HEK293 (cell line): Measurements from ENCODE around the gene CNST.
"Not testable (repeated sequence)": the region's sequence is repeated elsewhere in the genome, so short reads cannot be mapped to it uniquely, and the experiment has no call there.

ENCODE experiments used
- ATF2 ChIP-seq: fragments of 450-650 bp; formaldehyde crosslinking; IDR thresholded peaks from 2 replicates; pipeline ENCODE4 v1.5.1; 2016; ENCODE audit warnings: missing biosample characterization, missing genetic modification characterization, low read depth
- CTCF ChIP-seq: fragments of 450-650 bp; formaldehyde crosslinking; IDR thresholded peaks from 2 replicates; pipeline ENCODE4 v1.5.1; 2016; ENCODE audit warnings: missing biosample characterization, missing genetic modification characterization
- PRDM1 ChIP-seq: fragments of 450-650 bp; formaldehyde crosslinking; IDR thresholded peaks from 2 replicates; pipeline ENCODE4; 2016; ENCODE audit warnings: missing biosample characterization, missing genetic modification characterization
- PRDM4 ChIP-seq: fragments of 450-650 bp; formaldehyde crosslinking; IDR thresholded peaks from 2 replicates; pipeline ENCODE4 v1.5.1; 2017; ENCODE audit warnings: missing biosample characterization, missing genetic modification characterization
- REST ChIP-seq: fragments of 450-650 bp; formaldehyde crosslinking; IDR thresholded peaks from 2 replicates; pipeline ENCODE4 v1.5.1; 2016; ENCODE audit warnings: missing biosample characterization, missing genetic modification characterization
- TSHZ1 ChIP-seq: fragments of 450-650 bp; formaldehyde crosslinking; IDR thresholded peaks from 2 replicates; pipeline ENCODE4 v1.5.1; 2016; ENCODE audit warnings: missing biosample characterization, missing genetic modification characterization, borderline replicate concordance
- ZBTB49 ChIP-seq: fragments of 450-650 bp; formaldehyde crosslinking; IDR thresholded peaks from 2 replicates; pipeline ENCODE4 v1.5.1; 2016; ENCODE audit warnings: missing biosample characterization, missing genetic modification characterization, low read depth
- ZEB2 ChIP-seq: fragments of 450-650 bp; formaldehyde crosslinking; IDR thresholded peaks from 2 replicates; pipeline ENCODE4 v1.5.1; 2016; ENCODE audit warnings: missing biosample characterization, missing genetic modification characterization
- ZFP37 ChIP-seq: fragments of 450-650 bp; formaldehyde crosslinking; IDR thresholded peaks from 2 replicates; pipeline ENCODE4 v1.5.1; 2016; ENCODE audit warnings: missing biosample characterization, missing genetic modification characterization
- ZNF366 ChIP-seq: fragments of 450-650 bp; formaldehyde crosslinking; conservative IDR thresholded peaks from 2 replicates; pipeline ENCODE4 v1.5.1; 2016; ENCODE audit warnings: missing biosample characterization, missing genetic modification characterization
- ZNF449 ChIP-seq: fragments of 450-650 bp; formaldehyde crosslinking; IDR thresholded peaks from 2 replicates; pipeline ENCODE4 v1.5.1; 2017; ENCODE audit warnings: missing biosample characterization, mild to moderate bottlenecking, missing genetic modification characterization, moderate library complexity
- ZNF660 ChIP-seq: fragments of 450-650 bp; IDR thresholded peaks from 2 replicates; pipeline ENCODE4 v1.5.1; 2018; ENCODE audit warnings: missing biosample characterization, mild to moderate bottlenecking, missing genetic modification characterization

GRCh38 chr1:246634659-246635058 lies 68.4 kb downstream of the CNST start:
- not testable (repeated sequence) for TF ChIP-seq ZFP37; TSHZ1 (tag by site-specific recombination); ZNF449 (tag by site-specific recombination); CTCF (tag by site-specific recombination); PRDM4 (tag by site-specific recombination); ATF2 (tag by site-specific recombination); ZNF660 (tag by site-specific recombination); ZBTB49; PRDM1; ZEB2 (tag by site-specific recombination); ZNF366; REST (tag by site-specific recombination)
